Loucy (cell line): ENCODE results near the gene TLE2.
"Not testable (repeated sequence)": the region's sequence is repeated elsewhere in the genome, so short reads cannot be mapped to it uniquely, and the experiment has no call there.

Source experiments
- H2AFZ ChIP-seq: fragments of 200-600 bp; sonication (generic); 2 replicates; pipeline ENCODE4 v1.6.0; 2016; ENCODE audit warnings: antibody characterized with exemption, mild to moderate bottlenecking, low read length, moderate library complexity
- H3F3A ChIP-seq: fragments of 200-600 bp; 2 replicates; pipeline ENCODE4 v1.6.0; 2016; ENCODE audit warnings: antibody characterized with exemption, low read depth, mild to moderate bottlenecking
- H3K27me3 ChIP-seq: fragments of 200-600 bp; sonication (generic); 2 replicates; pipeline ENCODE4 v1.6.1; 2014; ENCODE audit warnings: low read length, mild to moderate bottlenecking; ENCODE audit not compliant: insufficient read depth, poor library complexity, severe bottlenecking
- H3K36me3 ChIP-seq: fragments of 200-600 bp; sonication (generic); 2 replicates; pipeline ENCODE4 v1.6.1; 2016; ENCODE audit warnings: low read length; ENCODE audit not compliant: insufficient read depth
- H3K4me1 ChIP-seq: fragments of 200-600 bp; sonication (generic); 2 replicates; pipeline ENCODE4 v1.5.1; 2014; ENCODE audit warnings: low read length, mild to moderate bottlenecking; ENCODE audit not compliant: insufficient read depth, poor library complexity, severe bottlenecking
- H3K4me2 ChIP-seq: fragments of 200-600 bp; sonication (generic); 2 replicates; pipeline ENCODE4 v1.6.0; 2014; ENCODE audit warnings: antibody characterized with exemption, low read length, low read depth, mild to moderate bottlenecking; ENCODE audit not compliant: poor library complexity, severe bottlenecking
- H3K4me3 ChIP-seq: fragments of 200-600 bp; sonication (generic); 2 replicates; pipeline ENCODE4 v1.5.1; 2014; ENCODE audit warnings: low read length, mild to moderate bottlenecking, mixed read lengths; ENCODE audit not compliant: poor library complexity, severe bottlenecking
- H3K79me2 ChIP-seq: fragments of 200-600 bp; sonication (generic); 2 replicates; pipeline ENCODE4 v1.6.1; 2014; ENCODE audit warnings: low read length; ENCODE audit not compliant: insufficient read depth
- H3K9ac ChIP-seq: fragments of 200-600 bp; sonication (generic); 2 replicates; pipeline ENCODE4 v1.6.0; 2014; ENCODE audit warnings: mild to moderate bottlenecking, low read depth, low read length, moderate library complexity; ENCODE audit not compliant: poor library complexity, severe bottlenecking
- H3K9me2 ChIP-seq: fragments of 200-600 bp; sonication (generic); replicated peaks from 2 replicates; pipeline ENCODE4 v1.6.1; 2016; ENCODE audit warnings: low read depth, low read length, mixed read lengths
- H3K9me3 ChIP-seq: fragments of 200-600 bp; sonication (generic); 2 replicates; pipeline ENCODE4 v1.6.1; 2014; ENCODE audit warnings: mild to moderate bottlenecking, antibody characterized with exemption, low read length, low read depth; ENCODE audit not compliant: insufficient read depth
- H4K20me1 ChIP-seq: fragments of 200-600 bp; sonication (generic); 2 replicates; pipeline ENCODE4 v1.6.0; 2014; ENCODE audit warnings: antibody characterized with exemption, low read length, mild to moderate bottlenecking; ENCODE audit not compliant: insufficient read depth, poor library complexity, severe bottlenecking
- EZH2phosphoT487 ChIP-seq: fragments of 200-600 bp; IDR thresholded peaks from 2 replicates; pipeline ENCODE4 v1.6.1; 2018; ENCODE audit warnings: antibody characterized with exemption, mild to moderate bottlenecking, moderate library complexity, borderline replicate concordance
- TF ChIP-seq, protein P1 (sequence below): fragments of 200-600 bp; sonication (generic); conservative IDR thresholded peaks from 2 replicates; pipeline ENCODE4 v1.5.1; 2014; ENCODE audit warnings: mild to moderate bottlenecking, antibody characterized with exemption, low read length

Gene TLE2

DNA sequence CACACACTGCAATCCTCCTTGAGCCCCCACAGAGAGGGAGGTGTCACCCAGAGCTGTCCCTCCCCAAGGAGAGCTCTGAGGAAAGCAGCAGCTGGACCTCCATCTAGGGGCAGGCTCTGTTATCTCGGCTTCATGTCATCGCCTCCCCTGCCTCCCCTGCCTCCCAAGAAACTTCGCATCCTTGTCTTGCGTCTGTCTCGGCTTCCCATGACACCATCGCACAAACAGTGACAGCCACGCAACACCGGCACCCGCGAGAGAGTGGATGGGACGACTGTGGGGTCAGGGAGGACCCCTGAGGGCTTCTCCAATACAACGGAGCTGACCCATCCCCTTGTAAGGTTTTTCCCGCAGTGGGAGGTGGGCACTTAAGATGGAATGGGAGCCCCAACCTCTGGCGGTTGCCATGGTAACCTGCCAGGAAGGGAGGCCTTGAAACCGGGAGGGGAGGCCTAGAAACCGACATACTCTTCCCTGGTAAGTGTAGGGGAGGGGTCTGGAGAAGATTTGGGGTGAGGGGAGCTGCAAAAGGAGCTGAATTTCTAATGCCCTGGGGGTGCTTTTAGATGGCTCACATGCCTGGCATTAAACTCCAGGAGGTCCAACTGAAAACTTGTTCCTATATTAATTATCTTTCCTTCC, 16.3 kb downstream of the TLE2 start:
- H3K36me3 ChIP-seq: no peaks in the 10 kb centered on the region
- H4K20me1 ChIP-seq: no peaks in the 10 kb centered on the region
- no peak overlapping the region for H2AFZ ChIP-seq
- no peak overlapping the region for H3K4me3 ChIP-seq
- H3F3A ChIP-seq: no peaks in the 10 kb centered on the region
- TF ChIP-seq, protein P1, sequence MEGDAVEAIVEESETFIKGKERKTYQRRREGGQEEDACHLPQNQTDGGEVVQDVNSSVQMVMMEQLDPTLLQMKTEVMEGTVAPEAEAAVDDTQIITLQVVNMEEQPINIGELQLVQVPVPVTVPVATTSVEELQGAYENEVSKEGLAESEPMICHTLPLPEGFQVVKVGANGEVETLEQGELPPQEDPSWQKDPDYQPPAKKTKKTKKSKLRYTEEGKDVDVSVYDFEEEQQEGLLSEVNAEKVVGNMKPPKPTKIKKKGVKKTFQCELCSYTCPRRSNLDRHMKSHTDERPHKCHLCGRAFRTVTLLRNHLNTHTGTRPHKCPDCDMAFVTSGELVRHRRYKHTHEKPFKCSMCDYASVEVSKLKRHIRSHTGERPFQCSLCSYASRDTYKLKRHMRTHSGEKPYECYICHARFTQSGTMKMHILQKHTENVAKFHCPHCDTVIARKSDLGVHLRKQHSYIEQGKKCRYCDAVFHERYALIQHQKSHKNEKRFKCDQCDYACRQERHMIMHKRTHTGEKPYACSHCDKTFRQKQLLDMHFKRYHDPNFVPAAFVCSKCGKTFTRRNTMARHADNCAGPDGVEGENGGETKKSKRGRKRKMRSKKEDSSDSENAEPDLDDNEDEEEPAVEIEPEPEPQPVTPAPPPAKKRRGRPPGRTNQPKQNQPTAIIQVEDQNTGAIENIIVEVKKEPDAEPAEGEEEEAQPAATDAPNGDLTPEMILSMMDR: no peak
- TF ChIP-seq EZH2phosphoT487: no peak
- no peaks in the 10 kb centered on the region for H3K79me2 ChIP-seq
- H3K9me3 ChIP-seq: no peaks in the 10 kb centered on the region
- H3K4me2 ChIP-seq: no peak overlapping the region
- H3K9me2 ChIP-seq: no peaks in the 10 kb centered on the region
- H3K27me3 ChIP-seq: no peaks in the 10 kb centered on the region
- H3K9ac ChIP-seq: no peak overlapping the region
- H3K4me1 ChIP-seq: no peaks in the 10 kb centered on the region

DNA sequence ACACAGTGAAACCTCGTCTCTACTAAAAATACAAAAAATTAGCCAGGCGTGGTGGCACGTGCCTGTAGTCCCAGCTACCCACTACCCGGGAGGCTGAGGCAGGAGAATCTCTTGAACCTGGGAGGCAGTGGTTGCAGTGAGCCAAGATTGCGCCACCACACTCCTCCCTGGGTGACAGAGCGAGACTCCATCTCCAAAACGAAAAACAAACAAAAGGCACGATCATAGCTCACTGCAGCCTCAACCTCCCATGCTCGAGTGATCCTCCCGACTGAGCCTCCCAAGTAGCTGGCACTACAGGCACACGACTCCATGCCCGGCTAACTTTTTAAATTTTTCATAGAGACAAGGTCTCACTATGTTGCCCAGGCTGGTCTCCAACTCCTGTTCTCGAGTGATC, 17.0 kb downstream of the TLE2 start:
- not testable (repeated sequence) for H3K9ac ChIP-seq, H3K9me3 ChIP-seq, H3F3A ChIP-seq, H3K79me2 ChIP-seq, H3K4me1 ChIP-seq, H3K9me2 ChIP-seq, H3K27me3 ChIP-seq, H2AFZ ChIP-seq, H3K4me2 ChIP-seq, H4K20me1 ChIP-seq, H3K36me3 ChIP-seq, H3K4me3 ChIP-seq

DNA sequence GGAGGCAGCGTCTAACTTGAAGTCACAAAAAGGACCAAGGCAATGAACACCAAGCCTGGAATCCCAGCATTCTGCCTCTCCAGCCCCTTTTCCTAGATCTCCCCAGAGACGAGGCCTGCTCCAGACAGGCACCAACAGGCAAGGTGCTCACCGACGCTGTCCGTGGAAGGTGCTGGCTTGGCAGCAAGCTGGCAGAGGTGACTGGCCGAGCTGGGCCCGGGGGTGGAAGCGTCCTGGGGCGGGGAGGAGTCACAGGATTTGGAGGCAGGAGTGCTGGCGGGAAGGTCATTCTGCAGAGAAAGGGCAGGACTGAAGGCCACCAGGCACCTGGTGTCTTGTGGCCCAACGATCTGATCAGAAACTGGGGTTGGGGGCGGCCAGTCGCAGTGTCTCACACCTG, 18.2 kb downstream of the TLE2 start:
- H3K9me3 ChIP-seq: no peaks in the 10 kb centered on the region
- no peaks in the 10 kb centered on the region for H3F3A ChIP-seq
- H3K4me1 ChIP-seq: no peaks in the 10 kb centered on the region
- no peaks in the 10 kb centered on the region for H3K9me2 ChIP-seq
- H3K9ac ChIP-seq: no peak overlapping the region
- H3K4me2 ChIP-seq: no peak overlapping the region
- H3K79me2 ChIP-seq: no peaks in the 10 kb centered on the region
- H2AFZ ChIP-seq: no peak overlapping the region
- TF ChIP-seq, protein P1: no peak
- no peak for TF ChIP-seq EZH2phosphoT487
- H3K36me3 ChIP-seq: no peaks in the 10 kb centered on the region
- H3K27me3 ChIP-seq: no peaks in the 10 kb centered on the region
- H3K4me3 ChIP-seq: no peak overlapping the region
- H4K20me1 ChIP-seq: no peaks in the 10 kb centered on the region

DNA sequence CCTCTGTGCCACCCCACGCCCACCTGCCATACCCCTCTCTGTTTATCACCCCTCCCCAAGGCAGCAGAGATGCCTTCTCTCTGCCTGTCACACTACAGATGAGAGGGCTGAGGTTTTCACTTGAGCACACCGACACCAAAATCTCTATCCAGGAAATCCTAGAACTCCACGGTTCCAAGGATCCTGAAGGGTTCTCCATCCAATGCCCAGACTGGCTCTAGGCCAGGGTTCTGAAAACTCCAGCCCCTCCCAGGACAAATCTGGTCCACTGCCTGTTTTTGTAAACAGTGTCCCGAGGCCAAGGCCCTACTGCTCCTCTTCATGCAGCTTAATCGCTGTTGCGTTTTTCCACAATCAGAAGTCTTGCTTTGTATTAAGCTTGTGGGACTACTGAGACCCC, 20.1 kb downstream of the TLE2 start:
- TF ChIP-seq EZH2phosphoT487: no peak
- TF ChIP-seq, protein P1: no peak
- Histone ChIP-seq H3K27me3 (no peaks in the 10 kb centered on the region), H3K36me3 (no peaks in the 10 kb centered on the region), H3K79me2 (no peaks in the 10 kb centered on the region), H2AFZ (no peak overlapping the region), H3K4me3 (no peak overlapping the region), H3K9me2 (no peaks in the 10 kb centered on the region), H3K9ac (no peak overlapping the region), H3F3A (no peaks in the 10 kb centered on the region), H3K4me2 (no peak overlapping the region), H3K4me1 (no peaks in the 10 kb centered on the region), H4K20me1 (no peaks in the 10 kb centered on the region), H3K9me3 (no peaks in the 10 kb centered on the region)
